Adrenal gland (tissue), 12 donors: Measurements from ENCODE around the gene ABCF3. TPM values are rescaled to one million over a fixed set of nuclear protein-coding genes. Genes with fewer than 3 reads are reported as not detected.
A peak's percentile ranks its signal among the peaks of the same experiment; 100 is the strongest.

ENCODE experiments used
- DNase-seq, 7 donors: peaks; one replicate each; pipeline ENCODE4 v3.0.0-alpha.2; 2019 to 2020
- H3K27ac ChIP-seq, 5 donors: fragments of 200-600 bp; sonication (generic) in 4 of 5; 1 replicate in 3 of 5; 2 replicates in 2 of 5; pipeline versions ENCODE4 v1.5.1 to v1.8.0; 2016 to 2020; ENCODE audit warnings: mild to moderate bottlenecking in 1 of 5
- H3K27me3 ChIP-seq: fragments of 200-600 bp; 2 replicates; pipeline ENCODE4 v1.8.0; 2021
- H3K36me3 ChIP-seq, 2 donors: fragments of 200-600 bp; replicated peaks in 1 of 2; 1 replicate in 1 of 2; 2 replicates in 1 of 2; pipeline versions ENCODE4 v1.5.1 to v1.8.0; 2018 to 2022
- H3K4me1 ChIP-seq, 2 donors: fragments of 200-600 bp; replicated peaks in 1 of 2; 1 replicate in 1 of 2; 2 replicates in 1 of 2; pipeline versions ENCODE4 v1.5.1 to v1.8.0; 2018 to 2021
- H3K4me3 ChIP-seq, 4 donors: fragments of 200-600 bp; sonication (generic) in 3 of 4; one replicate each; pipeline ENCODE4 v1.5.1; 2016 to 2018
- H3K9me3 ChIP-seq, 3 donors: fragments of 200-600 bp; sonication (generic) in 1 of 3; replicated peaks in 1 of 3; 1 replicate in 2 of 3; 2 replicates in 1 of 3; pipeline versions ENCODE4 v1.5.1 to v1.8.0; 2016 to 2021
- POLR2A ChIP-seq, 2 donors: fragments of 450-650 bp; IDR thresholded peaks; one replicate each; pipeline ENCODE4 v1.6.1; 2017; ENCODE audit warnings: antibody characterized with exemption in 2 of 2, mild to moderate bottlenecking in 2 of 2, moderate library complexity in 1 of 2
- whole genome bisulfite sequencing, 4 donors: extraction: QIAGEN DNeasy Blood & Tissue Kit in 2 of 4; methylation state at CpG; one replicate each; pipeline versions ENCODE4 v1.1.5 to v1.1.7; 2013 to 2017; 5-methylcytosine and 5-hydroxymethylcytosine counted together
- intact Hi-C, 2 donors: fragments of 100-400 bp; cut with DNase I; formaldehyde crosslinking; loops; one replicate each; pipeline versions ENCODE4 v1.14.1 to v1.15.0; 2022 to 2023
- polyA plus RNA-seq, 3 donors: library from polyadenylated mRNA; stranded (reverse); fragments of 200-250 nt in 2 of 3; fragments of 350-450 nt in 1 of 3; fragmentation: Illumina TruSeq in 1 of 3; extraction: RNeasy Lipid Tissue Mini Kit (QIAGEN cat#74804) in 1 of 3; gene quantifications; one replicate each; pipeline ENCODE4 v1.2.3, GENCODE V29; 2013 to 2014
- total RNA-seq, 9 donors: library from RNA; depleted of rRNA in 4 of 9; stranded (reverse); fragments of >200 nt in 4 of 9; fragments of 120-200 nt in 1 of 9; fragmentation: NEBNext Ultra II Directional in 1 of 9; extraction: Animal tissue kit (Norgen Biotek cat#: 25700) in 1 of 9; gene quantifications; one replicate each; pipeline versions ENCODE4 v1.1.0 to v1.2.4, GENCODE V29; 2013 to 2023
- TF ChIP-seq, protein P1 (sequence below), 6 experiments: fragments of 450-650 bp in 4 of 6; fragments of 200-600 bp in 2 of 6; sonication (generic) in 1 of 6; IDR thresholded peaks; 1 replicate in 5 of 6; 2 replicates in 1 of 6; pipeline versions ENCODE4 v1.5.1 to v1.8.0; 2016 to 2021; ENCODE audit warnings: antibody characterized with exemption in 6 of 6, mild to moderate bottlenecking in 2 of 6, moderate library complexity in 1 of 6
- donor health status: healthy with polysubstance abuse.
- donor health status: Bipolar disorder and iron deficiency.
- donor health status: DM: yes; HTN: yes; CAD: no.
- donor health status: DM: no; HTN: no; CAD: no.
- donor health status: DM: no; HTN: no; CAD: no.
- donor health status: DM: yes; HTN: yes; CAD: no.

ABCF3 gene
- total and polyA plus RNA-seq, 12 donors = 93.6 to 353 (median 201) TPM

DNA sequence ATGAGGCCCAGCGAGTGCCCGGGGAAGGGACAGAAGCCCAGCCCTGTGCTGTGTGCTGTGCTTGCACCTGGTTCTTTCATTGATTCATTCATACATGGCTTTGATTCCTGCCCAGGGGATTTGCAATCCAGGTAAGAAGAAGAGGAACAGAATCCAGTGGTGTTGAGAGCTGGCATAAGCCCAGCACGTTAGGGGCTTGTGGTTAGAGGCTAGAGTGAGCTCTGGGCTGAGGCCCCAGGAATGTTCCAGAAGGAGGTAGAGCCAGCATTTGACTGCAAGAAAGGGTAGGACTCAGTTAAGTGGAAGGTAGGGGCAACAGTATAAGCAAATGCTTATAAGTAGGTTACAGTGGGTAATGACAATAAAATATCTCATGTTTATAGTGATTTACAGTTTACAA, 45.7 kb downstream of the ABCF3 start:
- Histone ChIP-seq H3K27ac (peak overlapping the region in 1 of 5 donors; percentile 78), H3K9me3 (no peaks in the 10 kb centered on the region), H3K27me3 (peaks cover 11% of the 10 kb centered on the region), H3K4me3 (no peak overlapping the region), H3K4me1 (peaks cover 22 to 54% of the 10 kb centered on the region in 2 donors), H3K36me3 (peaks cover 0 to 5% of the 10 kb centered on the region in 2 donors)
- intact Hi-C loops = no loop called here
- 43 to 89% (median 64%) methylated on average over 3 of the region's 3 CpGs for WGBS, 4 donors
- TF ChIP-seq, protein P1, sequence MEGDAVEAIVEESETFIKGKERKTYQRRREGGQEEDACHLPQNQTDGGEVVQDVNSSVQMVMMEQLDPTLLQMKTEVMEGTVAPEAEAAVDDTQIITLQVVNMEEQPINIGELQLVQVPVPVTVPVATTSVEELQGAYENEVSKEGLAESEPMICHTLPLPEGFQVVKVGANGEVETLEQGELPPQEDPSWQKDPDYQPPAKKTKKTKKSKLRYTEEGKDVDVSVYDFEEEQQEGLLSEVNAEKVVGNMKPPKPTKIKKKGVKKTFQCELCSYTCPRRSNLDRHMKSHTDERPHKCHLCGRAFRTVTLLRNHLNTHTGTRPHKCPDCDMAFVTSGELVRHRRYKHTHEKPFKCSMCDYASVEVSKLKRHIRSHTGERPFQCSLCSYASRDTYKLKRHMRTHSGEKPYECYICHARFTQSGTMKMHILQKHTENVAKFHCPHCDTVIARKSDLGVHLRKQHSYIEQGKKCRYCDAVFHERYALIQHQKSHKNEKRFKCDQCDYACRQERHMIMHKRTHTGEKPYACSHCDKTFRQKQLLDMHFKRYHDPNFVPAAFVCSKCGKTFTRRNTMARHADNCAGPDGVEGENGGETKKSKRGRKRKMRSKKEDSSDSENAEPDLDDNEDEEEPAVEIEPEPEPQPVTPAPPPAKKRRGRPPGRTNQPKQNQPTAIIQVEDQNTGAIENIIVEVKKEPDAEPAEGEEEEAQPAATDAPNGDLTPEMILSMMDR (IDR thresholded peaks at IDR 0.05) = no peak
- no peak for TF ChIP-seq POLR2A (IDR thresholded peaks at IDR 0.05)
- DNase-seq = no peak

DNA sequence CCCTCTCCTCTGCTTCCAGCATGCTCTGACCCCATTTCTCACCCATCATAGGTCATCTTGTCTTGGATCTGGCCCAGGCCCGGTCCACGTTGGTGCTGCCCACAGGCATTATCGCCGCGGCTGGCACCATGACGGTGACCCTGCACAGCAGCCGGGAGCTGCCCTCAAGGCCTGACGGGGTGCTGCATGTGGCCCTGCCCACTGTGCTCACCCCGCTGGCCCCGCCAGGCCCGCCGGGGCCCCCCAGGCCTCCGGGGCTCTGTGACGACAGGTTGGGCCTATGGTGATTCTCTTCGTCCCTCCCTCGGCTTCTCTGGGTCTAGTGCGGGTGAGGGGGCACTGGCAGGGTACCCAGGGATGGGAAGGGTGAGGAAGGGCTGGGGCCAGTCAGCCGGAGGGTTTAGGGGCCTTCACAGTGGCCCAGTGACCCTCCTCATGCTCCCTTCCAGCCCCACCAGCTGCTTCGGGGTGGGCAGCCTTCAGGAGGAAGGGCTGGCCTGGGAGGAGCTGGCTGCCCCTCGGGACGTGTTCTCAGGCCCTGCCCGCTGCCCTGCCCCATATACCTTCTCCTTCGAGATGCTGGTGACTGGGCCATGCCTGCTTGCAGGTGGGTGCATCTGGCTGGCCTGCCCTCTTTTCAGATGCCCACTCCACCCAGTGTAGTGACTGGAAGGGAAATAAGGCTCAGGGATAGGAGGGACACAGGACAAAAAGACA, 47.3 kb downstream of the ABCF3 start:
- Histone ChIP-seq H3K27ac (peak overlapping the region in 2 of 5 donors; percentile 64 to 78), H3K4me3 (no peak overlapping the region), H3K9me3 (no peaks in the 10 kb centered on the region), H3K36me3 (peaks cover 0 to 5% of the 10 kb centered on the region in 2 donors), H3K4me1 (peaks cover 22 to 59% of the 10 kb centered on the region in 2 donors), H3K27me3 (peaks cover 11% of the 10 kb centered on the region)
- TF ChIP-seq, protein P1 (IDR thresholded peaks at IDR 0.05) = no peak
- intact Hi-C loops = no loop called here
- DNase-seq = no peak
- 57 to 76% (median 67%) methylated on average over 9 to 23 of the region's 23 CpGs for WGBS, 4 donors

DNA sequence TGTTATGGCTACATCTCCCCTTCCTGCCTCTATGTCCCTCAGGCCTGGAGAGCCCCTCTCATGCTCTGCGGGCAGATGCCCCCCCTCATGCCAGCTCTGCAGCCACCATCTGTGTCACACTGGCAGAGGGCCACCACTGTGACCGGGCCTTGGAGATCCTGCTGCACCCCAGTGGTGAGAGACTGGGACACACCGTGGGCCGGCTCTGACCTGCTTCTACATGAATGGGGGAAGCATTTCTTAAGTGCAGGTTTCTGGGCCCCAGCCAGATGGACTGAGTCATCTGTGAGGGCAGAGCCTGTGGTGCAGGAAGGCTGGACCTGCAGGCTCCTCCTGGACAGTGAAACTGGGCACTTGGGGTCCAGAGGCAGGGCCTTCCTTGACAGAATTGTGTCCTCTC, 48.2 kb downstream of the ABCF3 start:
- Histone ChIP-seq H3K4me1 (peaks cover 22 to 56% of the 10 kb centered on the region in 2 donors), H3K9me3 (no peaks in the 10 kb centered on the region), H3K27me3 (peaks cover 11% of the 10 kb centered on the region), H3K4me3 (no peak overlapping the region), H3K36me3 (peaks cover 0 to 7% of the 10 kb centered on the region in 2 donors), H3K27ac (peak overlapping the region in 2 of 5 donors; percentile 64 to 78)
- intact Hi-C loops = no loop called here
- TF ChIP-seq, protein P1 (IDR thresholded peaks at IDR 0.05) = peak; percentile 20 to 65 (median 53)
- peak; percentile 8 to 42 for TF ChIP-seq POLR2A (IDR thresholded peaks at IDR 0.05)
- peak; percentile 92 to 98 (median 98) for DNase-seq
- 14 to 30% (median 20%) methylated on average over 1 to 4 of the region's 4 CpGs for WGBS, 4 donors

DNA sequence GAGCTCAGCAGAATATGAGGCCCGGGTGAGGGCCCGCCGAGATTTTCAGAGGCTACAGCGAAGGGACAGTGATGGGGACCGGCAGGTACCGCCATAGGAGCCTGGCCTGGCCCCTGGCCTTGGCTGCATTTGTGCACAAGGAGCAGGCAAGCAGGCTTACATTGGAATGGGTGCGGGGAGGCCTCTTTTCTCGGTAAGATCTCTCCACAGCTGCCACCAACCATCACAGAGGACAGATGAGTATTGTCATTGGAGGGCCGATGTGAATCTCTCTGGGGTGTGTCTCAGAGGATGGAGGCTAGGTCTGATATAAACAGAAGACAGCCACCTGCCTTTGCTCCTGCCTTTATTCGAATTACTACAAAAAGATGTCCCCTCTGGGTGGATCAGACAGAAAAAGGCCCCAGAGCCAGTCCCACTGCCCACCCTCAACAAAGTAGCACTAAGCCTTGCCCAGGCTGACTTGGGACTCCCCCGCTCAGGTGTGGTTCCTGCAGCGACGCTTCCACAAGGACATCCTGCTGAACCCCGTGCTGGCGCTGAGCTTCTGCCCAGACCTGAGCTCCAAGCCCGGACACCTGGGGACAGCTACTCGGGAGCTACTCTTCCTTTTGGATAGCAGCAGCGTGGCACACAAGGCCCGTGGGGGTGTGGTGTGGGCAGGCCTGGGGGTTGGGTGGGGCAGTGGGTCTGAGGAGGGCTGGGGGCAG, 48.8 kb downstream of the ABCF3 start:
- WGBS, 4 donors = 44 to 79% (median 75%) methylated on average over 5 to 19 of the region's 19 CpGs

More for the DNA sequence above, 48.8 kb downstream of the ABCF3 start:
- Histone ChIP-seq H3K27me3 (peaks cover 11% of the 10 kb centered on the region), H3K4me1 (peaks cover 18 to 50% of the 10 kb centered on the region in 2 donors), H3K4me3 (no peak overlapping the region), H3K36me3 (peaks cover 0 to 11% of the 10 kb centered on the region in 2 donors), H3K27ac (peak overlapping the region in 2 of 5 donors; percentile 64 to 78), H3K9me3 (no peaks in the 10 kb centered on the region)
- TF ChIP-seq, protein P1 (IDR thresholded peaks at IDR 0.05) = no peak
- TF ChIP-seq POLR2A (IDR thresholded peaks at IDR 0.05) = no peak
- DNase-seq = no peak
- intact Hi-C loops = loop anchor here in 1 of 2 donors (5.0 kb wide), 1 partner anchor 43 kb away; no protein-coding TSS in a partner anchor
